ENCODE measurements around the gene ANTKMT.

Gene ANTKMT

DNA sequence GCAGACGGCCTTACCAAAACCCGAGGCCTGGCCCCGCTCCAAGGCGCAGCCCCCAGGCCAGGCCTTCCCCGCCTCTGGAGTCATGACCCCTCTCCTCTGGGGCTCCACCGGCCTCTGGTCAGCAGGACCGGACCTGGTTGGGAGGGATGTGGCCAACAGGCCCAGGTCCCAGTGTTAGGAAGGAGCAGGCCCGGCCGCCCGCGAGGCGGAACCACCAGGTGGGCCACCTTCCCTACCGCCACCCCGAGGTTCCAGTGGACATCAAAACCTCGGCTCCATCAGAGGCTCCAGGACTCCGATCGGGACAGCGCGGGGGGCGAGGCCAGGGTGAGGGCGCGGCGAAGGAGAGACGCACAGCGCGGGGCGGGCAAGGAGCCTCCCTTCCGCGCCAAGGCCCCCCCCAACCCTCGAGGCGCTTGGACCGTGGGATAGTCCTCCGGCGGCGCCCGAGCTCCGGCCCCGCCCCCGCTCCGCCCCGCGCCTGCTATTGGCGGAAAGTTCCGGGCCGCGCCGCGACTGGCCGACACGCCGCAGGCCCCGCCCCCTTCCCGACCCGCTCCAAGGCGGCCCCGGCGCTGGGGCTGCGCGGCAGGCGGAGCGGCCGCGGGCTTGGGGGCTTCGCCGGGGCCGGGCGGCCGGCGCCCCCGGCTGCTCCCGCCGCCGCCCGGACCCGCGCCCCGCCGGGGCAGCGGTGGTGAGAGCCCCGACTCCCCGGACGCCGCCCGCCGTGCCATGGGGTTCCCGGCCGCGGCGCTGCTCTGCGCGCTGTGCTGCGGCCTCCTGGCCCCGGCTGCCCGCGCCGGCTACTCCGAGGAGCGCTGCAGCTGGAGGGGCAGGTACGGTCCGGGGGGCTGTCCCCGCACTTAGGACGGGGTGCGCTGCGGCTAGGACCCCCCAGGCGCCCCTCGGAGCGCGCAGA lies 6.1 kb upstream of the ANTKMT start, which contains the start of gene METRN:
TSS of gene METRN (plus strand) at position 561 of the 919 bp plus-strand sequence. CDS start at position 733, 172 bp downstream.
- Histone ChIP-seq H3K4me1 (ENCODE audit: control insufficient read depth, insufficient read depth, low read length) (peaks cover 2% of the 10 kb centered on the region), H3K9me3 (ENCODE audit: control insufficient read depth, insufficient read depth, low read length) (no peaks in the 10 kb centered on the region), H3K4me3 (ENCODE audit: low read depth, low read length) (peak within 1 kb of the TSS; percentile 55), H3K9ac (ENCODE audit: low read depth, low read length) (no peak within 1 kb of the TSS), H3K36me3 (ENCODE audit: control insufficient read depth, insufficient read depth, low read length) (no peaks in the 10 kb centered on the region), H3K27me3 (ENCODE audit: control insufficient read depth, insufficient read depth, low read length) (peaks cover 15% of the 10 kb centered on the region)

DNA sequence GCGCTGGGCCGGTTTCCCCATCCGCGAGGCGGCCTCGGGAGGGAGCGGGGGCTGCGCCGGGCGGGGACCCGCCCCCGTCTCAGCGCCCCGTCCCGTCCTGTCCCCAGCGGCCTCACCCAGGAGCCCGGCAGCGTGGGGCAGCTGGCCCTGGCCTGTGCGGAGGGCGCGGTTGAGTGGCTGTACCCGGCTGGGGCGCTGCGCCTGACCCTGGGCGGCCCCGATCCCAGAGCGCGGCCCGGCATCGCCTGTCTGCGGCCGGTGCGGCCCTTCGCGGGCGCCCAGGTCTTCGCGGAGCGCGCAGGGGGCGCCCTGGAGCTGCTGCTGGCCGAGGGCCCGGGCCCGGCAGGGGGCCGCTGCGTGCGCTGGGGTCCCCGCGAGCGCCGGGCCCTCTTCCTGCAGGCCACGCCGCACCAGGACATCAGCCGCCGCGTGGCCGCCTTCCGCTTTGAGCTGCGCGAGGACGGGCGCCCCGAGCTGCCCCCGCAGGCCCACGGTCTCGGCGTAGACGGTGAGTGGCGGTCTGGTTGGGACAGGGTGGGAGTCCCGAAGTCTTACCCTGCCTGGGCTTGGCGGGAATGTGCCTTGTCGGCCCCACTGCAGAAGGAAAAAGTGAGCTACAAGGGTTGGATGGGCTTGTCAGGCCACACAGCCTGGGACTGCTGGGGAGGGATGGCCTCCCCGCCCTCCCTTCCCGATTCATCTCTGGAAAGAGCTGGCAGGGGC lies 5.3 kb upstream of the ANTKMT start:
- H3K9ac ChIP-seq (ENCODE audit: low read depth, low read length): no peak overlapping the region
- no peaks in the 10 kb centered on the region for H3K36me3 ChIP-seq (ENCODE audit: control insufficient read depth, insufficient read depth, low read length)
- H3K27me3 ChIP-seq (ENCODE audit: control insufficient read depth, insufficient read depth, low read length): peaks cover 15% of the 10 kb centered on the region
- H3K4me1 ChIP-seq (ENCODE audit: control insufficient read depth, insufficient read depth, low read length): peaks cover 4% of the 10 kb centered on the region
- peak overlapping the region; percentile 55 for H3K4me3 ChIP-seq (ENCODE audit: low read depth, low read length)
- no peaks in the 10 kb centered on the region for H3K9me3 ChIP-seq (ENCODE audit: control insufficient read depth, insufficient read depth, low read length)

DNA sequence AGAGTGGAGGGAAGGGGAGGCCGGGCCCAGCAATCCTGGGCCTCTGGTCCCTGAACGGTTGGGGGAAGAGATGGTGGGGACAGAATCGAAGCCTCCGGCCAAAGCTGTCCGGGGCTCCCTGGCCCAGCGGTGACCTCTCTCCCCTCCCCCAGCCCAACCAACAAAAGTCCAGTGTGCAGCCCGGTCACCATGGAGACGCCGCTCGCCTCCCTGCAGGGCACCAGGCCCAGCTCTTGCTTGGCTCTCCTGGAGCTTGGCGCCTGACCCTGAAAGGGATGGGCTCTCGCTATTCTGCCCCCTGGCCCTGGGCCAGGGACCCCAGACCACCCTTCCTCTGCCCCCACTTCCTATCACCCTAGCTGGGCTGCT lies 4.8 kb upstream of the ANTKMT start:
- Histone ChIP-seq H3K9me3 (ENCODE audit: control insufficient read depth, insufficient read depth, low read length) (no peaks in the 10 kb centered on the region), H3K4me1 (ENCODE audit: control insufficient read depth, insufficient read depth, low read length) (peaks cover 4% of the 10 kb centered on the region), H3K4me3 (ENCODE audit: low read depth, low read length) (peak overlapping the region; percentile 55), H3K27me3 (ENCODE audit: control insufficient read depth, insufficient read depth, low read length) (peaks cover 15% of the 10 kb centered on the region), H3K36me3 (ENCODE audit: control insufficient read depth, insufficient read depth, low read length) (no peaks in the 10 kb centered on the region), H3K9ac (ENCODE audit: low read depth, low read length) (no peak overlapping the region)

DNA sequence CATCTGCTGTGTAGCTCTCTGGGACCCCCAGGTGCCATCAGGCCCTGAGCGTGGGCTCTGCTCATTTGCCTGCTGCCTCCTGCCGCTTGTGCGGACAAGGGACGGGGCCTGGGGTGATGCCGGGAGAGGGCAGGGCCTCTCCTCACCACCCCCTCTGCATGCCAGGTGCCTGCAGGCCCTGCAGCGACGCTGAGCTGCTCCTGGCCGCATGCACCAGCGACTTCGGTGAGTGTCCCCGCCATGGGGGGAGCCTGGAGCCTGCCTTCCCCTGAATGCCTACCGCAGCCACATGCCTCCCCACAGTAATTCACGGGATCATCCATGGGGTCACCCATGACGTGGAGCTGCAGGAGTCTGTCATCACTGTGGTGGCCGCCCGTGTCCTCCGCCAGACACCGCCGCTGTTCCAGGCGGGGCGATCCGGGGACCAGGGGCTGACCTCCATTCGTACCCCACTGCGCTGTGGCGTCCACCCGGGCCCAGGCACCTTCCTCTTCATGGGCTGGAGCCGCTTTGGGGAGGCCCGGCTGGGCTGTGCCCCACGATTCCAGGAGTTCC lies 4.1 kb upstream of the ANTKMT start:
- Histone ChIP-seq H3K9ac (ENCODE audit: low read depth, low read length) (no peak overlapping the region), H3K4me1 (ENCODE audit: control insufficient read depth, insufficient read depth, low read length) (peaks cover 4% of the 10 kb centered on the region), H3K27me3 (ENCODE audit: control insufficient read depth, insufficient read depth, low read length) (peaks cover 15% of the 10 kb centered on the region), H3K9me3 (ENCODE audit: control insufficient read depth, insufficient read depth, low read length) (no peaks in the 10 kb centered on the region), H3K4me3 (ENCODE audit: low read depth, low read length) (no peak overlapping the region), H3K36me3 (ENCODE audit: control insufficient read depth, insufficient read depth, low read length) (no peaks in the 10 kb centered on the region)

DNA sequence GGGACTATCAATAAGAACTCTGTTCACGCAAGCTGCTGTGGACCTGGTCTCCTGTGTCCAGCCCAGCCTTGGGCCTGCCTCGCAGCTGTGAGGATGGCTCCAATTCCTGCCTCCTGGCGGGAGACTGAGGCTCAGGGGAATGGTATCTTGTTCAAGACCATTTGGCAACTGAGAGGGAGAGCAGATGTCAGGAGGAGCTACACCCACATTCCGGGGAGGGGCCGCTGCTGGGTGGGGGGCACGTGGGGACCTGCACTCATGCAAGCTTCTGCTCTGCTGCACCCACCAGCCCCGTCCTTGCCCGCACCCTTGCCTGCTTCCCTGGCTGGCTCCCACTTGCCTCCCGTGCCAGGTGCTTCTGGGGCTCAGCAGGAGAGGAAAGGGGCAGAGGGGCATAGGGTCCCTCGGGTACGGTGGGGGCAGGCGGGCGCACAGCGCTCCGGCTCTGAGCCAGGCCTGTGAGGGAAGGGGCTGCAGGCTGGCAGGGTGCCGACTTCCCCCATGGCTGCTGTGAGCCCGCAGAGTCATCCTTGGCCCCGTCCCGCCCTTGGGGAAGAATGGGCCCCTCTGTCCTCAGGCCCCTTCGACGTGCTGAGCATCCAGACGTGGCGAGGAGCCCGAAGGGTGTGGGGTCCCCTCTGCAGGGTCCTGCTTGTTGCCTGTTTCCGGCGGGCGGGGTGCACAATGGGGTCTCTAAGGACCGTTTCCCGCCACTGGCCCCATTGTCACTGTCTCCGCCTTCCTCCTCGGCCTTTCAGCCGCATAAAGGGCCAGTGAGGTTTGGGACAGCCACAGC lies 3.3 kb upstream of the ANTKMT start:
- Histone ChIP-seq H3K36me3 (ENCODE audit: control insufficient read depth, insufficient read depth, low read length) (peaks cover 6% of the 10 kb centered on the region), H3K9ac (ENCODE audit: low read depth, low read length) (no peak overlapping the region), H3K4me3 (ENCODE audit: low read depth, low read length) (no peak overlapping the region), H3K4me1 (ENCODE audit: control insufficient read depth, insufficient read depth, low read length) (peaks cover 4% of the 10 kb centered on the region), H3K9me3 (ENCODE audit: control insufficient read depth, insufficient read depth, low read length) (no peaks in the 10 kb centered on the region), H3K27me3 (ENCODE audit: control insufficient read depth, insufficient read depth, low read length) (peaks cover 15% of the 10 kb centered on the region)

DNA sequence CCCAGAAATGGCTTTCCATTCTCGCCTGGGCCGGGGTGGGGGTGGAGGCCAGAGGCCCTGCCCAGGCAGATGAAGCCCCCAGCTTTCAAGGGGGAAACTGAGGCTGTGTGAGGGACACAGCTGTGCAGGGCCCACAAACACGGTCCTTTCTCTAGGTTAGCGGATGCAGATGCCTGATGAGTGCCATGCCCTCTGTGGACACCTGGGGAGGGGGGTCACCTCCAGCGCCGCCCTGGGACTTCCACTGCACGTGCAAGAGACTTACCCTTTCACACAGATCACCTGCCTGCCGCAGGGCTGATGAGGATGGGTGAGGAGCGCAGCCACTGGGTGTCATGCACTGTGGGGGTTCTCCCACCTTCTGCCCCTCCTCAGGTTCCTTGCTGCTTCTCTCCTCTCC lies 2.6 kb upstream of the ANTKMT start:
- H3K36me3 ChIP-seq (ENCODE audit: control insufficient read depth, insufficient read depth, low read length): peaks cover 9% of the 10 kb centered on the region
- H3K9ac ChIP-seq (ENCODE audit: low read depth, low read length): no peak overlapping the region
- peaks cover 4% of the 10 kb centered on the region for H3K4me1 ChIP-seq (ENCODE audit: control insufficient read depth, insufficient read depth, low read length)
- H3K4me3 ChIP-seq (ENCODE audit: low read depth, low read length): no peak overlapping the region
- H3K9me3 ChIP-seq (ENCODE audit: control insufficient read depth, insufficient read depth, low read length): no peaks in the 10 kb centered on the region
- H3K27me3 ChIP-seq (ENCODE audit: control insufficient read depth, insufficient read depth, low read length): peaks cover 15% of the 10 kb centered on the region

DNA sequence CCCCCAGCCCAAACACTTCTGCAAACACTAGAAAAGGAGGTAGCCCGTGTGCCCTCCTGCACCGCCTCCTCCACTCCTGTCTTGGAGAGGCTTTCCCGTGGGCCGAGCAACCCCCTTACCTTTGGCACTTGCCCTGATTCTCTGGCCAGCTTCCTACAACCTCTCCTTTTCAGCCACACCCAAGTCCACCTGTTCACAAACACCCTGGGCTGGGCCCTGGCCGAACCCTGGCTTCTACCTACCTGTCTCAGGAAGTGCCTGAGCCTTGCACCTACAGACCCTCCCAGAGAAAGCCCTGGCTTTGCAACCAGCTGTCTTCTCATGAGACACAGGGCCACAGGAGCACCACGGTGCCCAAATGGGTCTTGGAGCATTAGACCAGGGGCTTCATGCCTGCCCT lies 2.0 kb upstream of the ANTKMT start:
- Histone ChIP-seq H3K9ac (ENCODE audit: low read depth, low read length) (no peak overlapping the region), H3K9me3 (ENCODE audit: control insufficient read depth, insufficient read depth, low read length) (no peaks in the 10 kb centered on the region), H3K4me1 (ENCODE audit: control insufficient read depth, insufficient read depth, low read length) (peaks cover 4% of the 10 kb centered on the region), H3K36me3 (ENCODE audit: control insufficient read depth, insufficient read depth, low read length) (peaks cover 9% of the 10 kb centered on the region), H3K27me3 (ENCODE audit: control insufficient read depth, insufficient read depth, low read length) (peaks cover 10% of the 10 kb centered on the region), H3K4me3 (ENCODE audit: low read depth, low read length) (no peak overlapping the region)

DNA sequence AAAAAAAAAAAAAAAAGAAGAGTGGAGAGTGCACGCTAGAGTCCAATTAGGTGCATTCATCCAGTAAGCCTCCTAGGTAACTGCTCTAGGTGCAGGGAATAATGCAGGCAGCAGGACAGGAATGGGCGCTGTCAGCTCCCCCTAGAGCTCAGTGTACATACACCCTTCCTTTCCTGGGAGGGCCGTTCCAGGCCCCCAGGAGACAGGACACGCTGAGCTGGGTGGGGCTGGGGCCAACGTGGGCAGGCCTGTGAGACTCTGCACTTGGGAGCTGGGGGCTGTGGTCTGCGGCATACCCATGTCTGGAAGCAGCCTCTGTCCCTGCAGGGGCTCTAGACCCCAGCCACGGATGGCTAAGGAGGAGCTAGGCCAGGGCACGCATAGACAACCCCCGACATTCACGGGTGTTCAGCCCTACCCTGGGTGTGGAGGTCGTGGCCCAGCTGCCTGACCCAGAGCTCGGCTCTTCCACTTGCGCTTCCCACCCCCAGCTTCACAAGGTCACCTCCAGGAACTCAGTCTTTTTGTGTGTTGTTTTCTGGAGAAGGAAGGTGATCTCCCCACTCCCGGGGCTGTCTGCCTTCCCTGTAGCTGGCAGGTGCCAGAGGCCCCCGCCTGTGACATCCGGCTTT lies 1.0 kb upstream of the ANTKMT start:
- Histone ChIP-seq H3K36me3 (ENCODE audit: control insufficient read depth, insufficient read depth, low read length) (peaks cover 9% of the 10 kb centered on the region), H3K4me3 (ENCODE audit: low read depth, low read length) (peak overlapping the region; percentile 76), H3K4me1 (ENCODE audit: control insufficient read depth, insufficient read depth, low read length) (peaks cover 4% of the 10 kb centered on the region), H3K9ac (ENCODE audit: low read depth, low read length) (no peak overlapping the region), H3K9me3 (ENCODE audit: control insufficient read depth, insufficient read depth, low read length) (no peaks in the 10 kb centered on the region), H3K27me3 (ENCODE audit: control insufficient read depth, insufficient read depth, low read length) (peaks cover 8% of the 10 kb centered on the region)

DNA sequence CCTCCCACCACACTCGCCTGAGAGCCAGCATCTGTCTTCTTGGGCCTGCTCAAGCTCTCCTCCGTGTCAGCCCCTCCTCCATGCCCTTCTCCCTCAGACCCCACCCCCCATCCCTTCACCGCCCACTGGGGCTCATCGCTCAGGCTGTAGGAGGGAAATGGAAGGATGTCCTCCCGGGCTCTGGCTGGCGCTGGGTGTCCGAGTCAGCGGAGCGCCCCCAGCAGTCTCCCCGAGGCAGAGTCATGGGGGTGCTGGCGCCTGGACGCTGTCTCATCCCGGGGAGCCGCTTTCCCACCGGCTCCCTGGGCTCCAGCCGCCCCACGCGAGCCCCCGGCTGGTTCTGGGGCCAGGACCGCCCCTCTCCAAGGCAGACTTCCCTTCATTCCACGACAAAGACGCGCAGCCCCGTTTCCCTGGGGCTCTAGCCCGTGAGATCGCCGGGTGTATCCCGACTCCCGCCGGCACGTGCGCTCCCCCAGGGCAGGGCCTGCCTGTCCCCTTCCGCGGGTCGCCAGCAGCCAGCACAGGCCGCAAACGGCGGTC lies 428 bp upstream of the ANTKMT start:
- Histone ChIP-seq H3K9me3 (ENCODE audit: control insufficient read depth, insufficient read depth, low read length) (no peaks in the 10 kb centered on the region), H3K4me1 (ENCODE audit: control insufficient read depth, insufficient read depth, low read length) (peaks cover 4% of the 10 kb centered on the region), H3K9ac (ENCODE audit: low read depth, low read length) (peak overlapping the region; percentile 91), H3K36me3 (ENCODE audit: control insufficient read depth, insufficient read depth, low read length) (peaks cover 9% of the 10 kb centered on the region), H3K4me3 (ENCODE audit: low read depth, low read length) (peak overlapping the region; percentile 76), H3K27me3 (ENCODE audit: control insufficient read depth, insufficient read depth, low read length) (peaks cover 9% of the 10 kb centered on the region)

DNA sequence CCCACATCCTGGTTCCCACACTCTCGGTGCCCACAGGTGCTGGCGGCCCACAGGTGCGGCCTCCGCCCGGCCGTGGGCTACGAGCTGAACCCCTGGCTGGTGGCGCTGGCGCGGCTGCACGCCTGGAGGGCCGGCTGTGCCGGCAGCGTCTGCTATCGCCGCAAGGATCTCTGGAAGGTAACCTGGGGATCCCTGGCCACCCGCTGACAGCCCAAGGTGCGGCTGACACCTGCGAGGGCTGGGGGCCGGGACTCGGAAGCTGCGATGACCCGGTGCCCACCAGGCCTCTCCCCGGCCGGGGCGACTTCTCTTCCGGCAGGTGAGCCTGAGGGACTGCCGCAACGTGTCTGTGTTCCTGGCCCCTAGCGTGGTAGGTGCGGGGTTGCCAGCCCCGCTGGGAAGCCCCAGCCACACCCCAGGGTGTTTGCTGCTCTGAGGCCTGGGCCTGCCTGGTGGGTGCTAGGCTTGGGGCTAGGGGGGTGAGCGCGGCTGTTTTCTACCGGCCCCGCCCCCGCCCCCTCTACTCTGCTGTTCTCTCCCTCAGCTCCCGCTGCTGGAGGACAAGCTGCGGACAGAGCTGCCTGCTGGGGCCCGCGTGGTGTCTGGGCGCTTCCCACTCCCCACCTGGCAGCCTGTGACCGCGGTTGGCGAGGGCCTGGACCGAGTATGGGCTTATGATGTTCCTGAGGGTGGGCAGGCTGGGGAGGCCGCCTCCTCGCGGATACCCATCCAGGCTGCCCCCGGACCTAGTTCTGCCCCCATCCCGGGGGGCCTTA lies 1.0 kb downstream of the ANTKMT start:
- H3K36me3 ChIP-seq (ENCODE audit: control insufficient read depth, insufficient read depth, low read length): peaks cover 9% of the 10 kb centered on the region
- H3K9me3 ChIP-seq (ENCODE audit: control insufficient read depth, insufficient read depth, low read length): no peaks in the 10 kb centered on the region
- H3K4me3 ChIP-seq (ENCODE audit: low read depth, low read length): peak overlapping the region; percentile 43
- H3K4me1 ChIP-seq (ENCODE audit: control insufficient read depth, insufficient read depth, low read length): peaks cover 4% of the 10 kb centered on the region
- no peak overlapping the region for H3K9ac ChIP-seq (ENCODE audit: low read depth, low read length)
- H3K27me3 ChIP-seq (ENCODE audit: control insufficient read depth, insufficient read depth, low read length): peaks cover 8% of the 10 kb centered on the region

Measured in iPS-15b (cell line).